Measurements from ENCODE around the gene ALKBH4. TPM values are rescaled to one million over a fixed set of nuclear protein-coding genes. Genes with fewer than 3 reads are reported as not detected.
"Not testable (repeated sequence)": the region's sequence is repeated elsewhere in the genome, so short reads cannot be mapped to it uniquely, and the experiment has no call there.

ALKBH4 gene
- polyA plus RNA-seq, 1 donor from 2014 or later = 27.2 TPM

GRCh38 chr7:102409340-102409739, 55.3 kb downstream of the ALKBH4 start:
- Histone ChIP-seq H3K4me2 (ENCODE audit: low read length) (no peak overlapping the region), H3K9ac (ENCODE audit: low read length) (no peak overlapping the region), H2AFZ (ENCODE audit: low read depth, low read length) (no peak overlapping the region), H3K9me2 (ENCODE audit: insufficient read depth, low read length) (no peaks in the 10 kb centered on the region), H3K27ac (ENCODE audit: low read length) (no peak overlapping the region), H3K9me3 (ENCODE audit: low read length) (no peaks in the 10 kb centered on the region), H3K27me3 (ENCODE audit: insufficient read depth, low read depth, low read length) (no peaks in the 10 kb centered on the region), H3K79me2 (replicated peaks; ENCODE audit: insufficient read depth, low read length) (no peaks in the 10 kb centered on the region), H3K4me3 (ENCODE audit: low read length) (no peak overlapping the region), H4K20me1 (ENCODE audit: insufficient read depth) (no peaks in the 10 kb centered on the region), H3F3A (ENCODE audit: insufficient read depth, low read length, poor library complexity, severe bottlenecking) (no peaks in the 10 kb centered on the region), H3K36me3 (ENCODE audit: insufficient read depth, low read length) (peaks cover 17% of the 10 kb centered on the region)
- no peak for TF ChIP-seq TAF1 (IDR thresholded peaks at IDR 0.05; ENCODE audit: low read depth)
- no peak for TF ChIP-seq POLR2AphosphoS5 (IDR thresholded peaks at IDR 0.05)
- TF ChIP-seq, protein P1, sequence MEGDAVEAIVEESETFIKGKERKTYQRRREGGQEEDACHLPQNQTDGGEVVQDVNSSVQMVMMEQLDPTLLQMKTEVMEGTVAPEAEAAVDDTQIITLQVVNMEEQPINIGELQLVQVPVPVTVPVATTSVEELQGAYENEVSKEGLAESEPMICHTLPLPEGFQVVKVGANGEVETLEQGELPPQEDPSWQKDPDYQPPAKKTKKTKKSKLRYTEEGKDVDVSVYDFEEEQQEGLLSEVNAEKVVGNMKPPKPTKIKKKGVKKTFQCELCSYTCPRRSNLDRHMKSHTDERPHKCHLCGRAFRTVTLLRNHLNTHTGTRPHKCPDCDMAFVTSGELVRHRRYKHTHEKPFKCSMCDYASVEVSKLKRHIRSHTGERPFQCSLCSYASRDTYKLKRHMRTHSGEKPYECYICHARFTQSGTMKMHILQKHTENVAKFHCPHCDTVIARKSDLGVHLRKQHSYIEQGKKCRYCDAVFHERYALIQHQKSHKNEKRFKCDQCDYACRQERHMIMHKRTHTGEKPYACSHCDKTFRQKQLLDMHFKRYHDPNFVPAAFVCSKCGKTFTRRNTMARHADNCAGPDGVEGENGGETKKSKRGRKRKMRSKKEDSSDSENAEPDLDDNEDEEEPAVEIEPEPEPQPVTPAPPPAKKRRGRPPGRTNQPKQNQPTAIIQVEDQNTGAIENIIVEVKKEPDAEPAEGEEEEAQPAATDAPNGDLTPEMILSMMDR (IDR thresholded peaks at IDR 0.05; ENCODE audit: poor library complexity, severe bottlenecking) = no peak

DNA sequence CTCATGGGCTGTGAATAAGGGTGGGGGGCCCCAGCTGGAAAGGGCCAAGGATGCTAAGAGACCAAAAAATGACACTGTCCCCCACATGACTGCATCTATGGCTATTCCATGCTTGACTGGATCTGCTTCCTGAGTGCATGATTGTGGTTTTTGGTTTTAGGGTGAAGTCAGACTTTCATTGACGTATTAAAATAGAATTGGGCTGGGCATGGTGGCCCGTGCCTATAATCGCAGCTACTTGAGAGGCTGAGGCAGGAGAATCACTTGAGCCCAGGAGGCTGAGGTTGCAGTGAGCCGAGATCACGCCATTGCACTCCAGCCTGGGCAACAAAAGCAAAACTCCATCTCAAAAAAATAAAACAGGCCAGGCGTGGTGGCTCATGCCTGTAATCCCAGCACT, 56.1 kb downstream of the ALKBH4 start:
- H3F3A ChIP-seq (ENCODE audit: insufficient read depth, low read length, poor library complexity, severe bottlenecking); H4K20me1 ChIP-seq (ENCODE audit: insufficient read depth); H2AFZ ChIP-seq (ENCODE audit: low read depth, low read length); H3K27me3 ChIP-seq (ENCODE audit: insufficient read depth, low read depth, low read length); H3K79me2 ChIP-seq (replicated peaks; ENCODE audit: insufficient read depth, low read length); H3K9me3 ChIP-seq (ENCODE audit: low read length); H3K4me2 ChIP-seq (ENCODE audit: low read length); H3K9me2 ChIP-seq (ENCODE audit: insufficient read depth, low read length); H3K27ac ChIP-seq (ENCODE audit: low read length); H3K4me3 ChIP-seq (ENCODE audit: low read length); H3K9ac ChIP-seq (ENCODE audit: low read length): not testable (repeated sequence)
- peaks cover 17% of the 10 kb centered on the region for H3K36me3 ChIP-seq (ENCODE audit: insufficient read depth, low read length)

GRCh38 chr7:102407910-102408309, 56.8 kb downstream of the ALKBH4 start:
- no peak overlapping the region for H3K27ac ChIP-seq (ENCODE audit: low read length)

More at GRCh38 chr7:102407910-102408309, 56.8 kb downstream of the ALKBH4 start:
- H4K20me1 ChIP-seq (ENCODE audit: insufficient read depth) = no peaks in the 10 kb centered on the region
- H3K4me3 ChIP-seq (ENCODE audit: low read length) = no peak overlapping the region
- TF ChIP-seq SMC3 (conservative IDR thresholded peaks at IDR 0.05; ENCODE audit: poor library complexity) (no peak), MXI1 (conservative IDR thresholded peaks at IDR 0.05; ENCODE audit: poor library complexity, severe bottlenecking) (no peak), POLR2AphosphoS5 (IDR thresholded peaks at IDR 0.05) (no peak)
- TF ChIP-seq, protein P1 (IDR thresholded peaks at IDR 0.05; ENCODE audit: poor library complexity, severe bottlenecking) = no peak
- no peaks in the 10 kb centered on the region for H3F3A ChIP-seq (ENCODE audit: insufficient read depth, low read length, poor library complexity, severe bottlenecking)
- no peaks in the 10 kb centered on the region for H3K9me2 ChIP-seq (ENCODE audit: insufficient read depth, low read length)
- no peak overlapping the region for H2AFZ ChIP-seq (ENCODE audit: low read depth, low read length)
- no peak overlapping the region for H3K4me2 ChIP-seq (ENCODE audit: low read length)
- H3K9me3 ChIP-seq (ENCODE audit: low read length) = no peaks in the 10 kb centered on the region
- peaks cover 17% of the 10 kb centered on the region for H3K36me3 ChIP-seq (ENCODE audit: insufficient read depth, low read length)
- no peaks in the 10 kb centered on the region for H3K79me2 ChIP-seq (replicated peaks; ENCODE audit: insufficient read depth, low read length)
- H3K9ac ChIP-seq (ENCODE audit: low read length) = no peak overlapping the region
- no peaks in the 10 kb centered on the region for H3K27me3 ChIP-seq (ENCODE audit: insufficient read depth, low read depth, low read length)

Other genes with a start within 250 kb of the ALKBH4 start
- gene SH2B2, start 178.0 kb downstream of the ALKBH4 start, polyA plus RNA-seq = 21.6 and 27.3 TPM in 2 replicates
- not detected in 2 replicates for gene SPDYE6, start 108.4 kb downstream of the ALKBH4 start, polyA plus RNA-seq
- 113 and 114 TPM in 2 replicates for gene PRKRIP1, start 68.5 kb downstream of the ALKBH4 start, polyA plus RNA-seq
- gene ORAI2, start 31.3 kb downstream of the ALKBH4 start, polyA plus RNA-seq = 36.3 and 52.0 TPM in 2 replicates
- gene LRWD1, start 121 bp upstream of the ALKBH4 start, polyA plus RNA-seq = 85.5 and 108 TPM in 2 replicates
- 42.6 and 52.9 TPM in 2 replicates for gene POLR2J, start 14.1 kb upstream of the ALKBH4 start, polyA plus RNA-seq
- gene RASA4B, start 52.9 kb upstream of the ALKBH4 start, polyA plus RNA-seq = 31.9 and 43.0 TPM in 2 replicates
- 9.0 and 23.6 TPM in 2 replicates for gene UPK3BL2, start 78.8 kb upstream of the ALKBH4 start, polyA plus RNA-seq
- gene SPDYE2, start 86.4 kb upstream of the ALKBH4 start, polyA plus RNA-seq = not detected in 2 replicates
- 16.8 and 22.7 TPM in 2 replicates for gene POLR2J3, start 107.7 kb upstream of the ALKBH4 start, polyA plus RNA-seq
- gene RASA4, start 151.9 kb upstream of the ALKBH4 start, polyA plus RNA-seq = 151 and 160 TPM in 2 replicates
- gene UPK3BL1, start 177.9 kb upstream of the ALKBH4 start, polyA plus RNA-seq = 21.4 and 30.2 TPM in 2 replicates
- not detected in 2 replicates for gene SPDYE2B, start 185.5 kb upstream of the ALKBH4 start, polyA plus RNA-seq
- gene POLR2J2, start 206.8 kb upstream of the ALKBH4 start, polyA plus RNA-seq = 0.97 and 1.3 TPM in 2 replicates